DLD1 (cell line): ENCODE results near the gene FASTK.

Experiments used
- in situ Hi-C: cut with HindIII; loops from 2 replicates; pipeline ENCODE4 v1.10.0; 2017; ENCODE audit warnings: low sequenced_read_pairs

Gene FASTK

DNA sequence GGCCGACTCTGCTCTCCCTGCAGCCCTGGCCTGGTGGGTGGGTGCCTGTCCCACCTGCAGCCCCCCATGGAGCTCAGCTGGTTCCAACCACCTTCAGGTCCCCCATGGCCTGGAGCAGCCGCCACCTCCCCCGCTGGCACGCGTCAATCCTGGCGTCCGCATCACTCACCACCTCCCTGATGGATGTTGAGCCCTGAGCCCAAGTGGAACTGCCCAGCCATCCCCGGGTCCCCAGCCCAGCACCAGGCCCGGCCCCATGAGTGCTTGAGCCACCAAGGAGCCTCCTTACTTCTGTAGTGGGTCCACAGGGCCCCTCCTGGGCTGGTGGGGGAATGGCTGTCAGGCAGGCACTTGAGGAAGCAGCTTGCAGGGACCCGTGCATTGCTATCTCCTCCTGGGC, 20.3 kb upstream of the FASTK start:
- in situ Hi-C loops, result no loop called here

DNA sequence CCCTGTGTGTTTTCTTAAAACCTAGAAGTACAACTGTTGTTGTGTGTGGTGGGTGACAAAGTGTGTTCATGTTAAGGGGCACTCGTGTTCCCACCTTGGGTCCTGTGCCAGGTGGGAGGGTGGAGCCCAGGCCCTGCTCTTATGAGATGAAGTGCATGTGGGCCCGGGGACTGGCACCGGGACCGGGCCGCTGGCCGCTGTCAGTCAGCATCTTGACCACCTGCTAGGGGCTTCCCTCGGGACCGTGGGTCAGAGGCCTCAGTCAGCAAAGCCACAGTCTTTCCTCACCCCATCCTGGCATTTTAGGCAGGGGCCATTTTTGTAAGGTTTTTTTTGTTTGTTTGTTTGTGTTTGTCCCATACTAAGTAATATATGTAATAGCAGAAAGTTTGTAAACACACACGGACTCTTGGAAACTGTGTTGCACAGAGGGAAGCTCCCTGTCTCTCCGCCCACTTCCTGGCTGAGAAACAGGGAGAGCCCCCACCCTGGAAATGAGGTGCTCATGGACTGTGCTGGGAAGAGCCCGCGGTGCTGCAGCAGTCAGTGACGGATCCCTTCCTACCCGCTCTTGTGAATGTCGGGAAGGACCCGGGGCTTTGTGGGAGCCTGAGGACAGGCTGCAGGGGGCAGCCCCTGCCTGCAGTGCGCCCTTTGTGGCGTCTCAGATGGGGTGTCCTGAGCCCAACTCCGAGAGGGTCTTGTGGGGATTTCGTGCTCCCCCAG, 19.0 kb upstream of the FASTK start:
- in situ Hi-C loops, result no loop called here

GRCh38 chr7:151095828-151096475, 15.3 kb upstream of the FASTK start:
- in situ Hi-C loops, result no loop called here

DNA sequence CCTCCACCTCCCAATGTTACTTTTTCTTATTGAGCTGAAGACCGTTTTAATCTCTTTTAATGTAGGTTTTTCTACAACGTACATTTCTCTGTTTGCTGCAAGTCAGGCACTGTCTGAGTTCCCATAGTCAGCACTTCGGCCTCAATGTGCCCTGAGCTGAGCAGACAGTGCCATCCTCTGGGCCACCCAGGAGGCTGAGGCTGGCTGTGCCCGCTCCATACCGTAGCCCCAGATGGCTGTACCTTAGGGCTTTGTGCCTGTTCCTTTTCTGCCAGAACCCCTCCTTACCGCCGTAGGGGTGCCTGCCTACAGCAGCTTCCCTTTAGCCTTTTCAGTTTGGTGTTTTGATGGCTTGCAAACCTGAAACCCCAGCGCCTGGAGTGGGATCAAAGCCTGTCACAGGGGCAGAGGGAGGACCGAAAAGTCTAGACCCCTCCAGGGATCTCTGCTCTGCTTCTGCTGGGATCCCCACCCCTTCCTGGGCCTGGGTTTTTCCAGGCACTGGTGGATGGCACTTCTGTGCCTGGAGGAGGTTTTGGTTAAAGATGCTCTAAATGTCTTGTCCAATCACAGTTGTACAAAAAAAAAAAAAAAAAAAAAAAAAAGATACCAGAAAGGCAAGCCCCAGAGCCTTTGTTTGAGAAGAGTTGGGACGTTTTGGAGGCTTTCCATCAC, 14.7 kb upstream of the FASTK start:
- in situ Hi-C loops, result no loop called here

- in situ Hi-C loops, result no loop called here
These were observed 14.1 kb upstream of the FASTK start for GRCh38 chr7:151094675-151095074.

GRCh38 chr7:151093748-151094147, 13.1 kb upstream of the FASTK start:
- in situ Hi-C loops, result no loop called here

GRCh38 chr7:151091988-151092387, 11.4 kb upstream of the FASTK start:
- in situ Hi-C loops, result no loop called here

DNA sequence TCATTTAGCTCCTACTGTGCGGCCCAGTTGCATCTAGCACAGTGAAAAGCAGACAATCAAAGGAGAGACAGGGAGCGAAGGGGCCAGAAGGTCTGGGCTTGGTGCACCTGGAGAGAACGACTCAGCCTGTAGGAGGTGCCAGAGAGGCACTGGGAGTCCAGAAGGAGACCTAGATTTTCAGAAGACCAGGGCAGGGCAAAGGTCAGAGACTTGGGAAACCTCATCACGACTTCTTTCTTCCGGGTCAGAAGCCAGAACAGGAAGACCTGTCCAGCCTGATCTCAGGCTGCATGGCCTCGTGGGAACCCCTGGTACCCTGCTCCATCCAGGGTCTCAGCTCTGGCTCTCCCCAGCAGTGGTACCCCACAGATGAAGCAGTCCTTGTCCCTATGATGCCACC, 10.8 kb upstream of the FASTK start:
- in situ Hi-C loops, result no loop called here

DNA sequence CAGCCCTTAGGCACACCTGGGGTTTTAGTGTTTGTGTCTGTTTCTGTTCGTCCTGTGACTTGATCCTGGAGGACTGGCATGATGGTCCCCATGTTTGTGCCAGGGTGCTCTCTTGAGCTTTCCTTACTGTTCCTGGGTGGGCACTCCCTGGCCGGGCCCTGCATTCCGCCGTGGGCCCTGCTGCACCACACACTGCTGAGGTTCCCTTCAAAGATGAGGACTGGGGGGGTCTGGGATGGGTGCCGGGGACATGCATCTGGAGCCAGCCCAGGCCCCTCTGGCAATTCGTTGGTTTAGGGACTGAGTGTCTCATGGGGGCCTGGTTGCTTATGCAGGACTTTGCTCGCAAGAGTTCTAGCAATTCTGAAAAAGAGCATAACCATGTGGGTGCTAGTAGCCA, 10.4 kb upstream of the FASTK start:
- in situ Hi-C loops, result no loop called here

DNA sequence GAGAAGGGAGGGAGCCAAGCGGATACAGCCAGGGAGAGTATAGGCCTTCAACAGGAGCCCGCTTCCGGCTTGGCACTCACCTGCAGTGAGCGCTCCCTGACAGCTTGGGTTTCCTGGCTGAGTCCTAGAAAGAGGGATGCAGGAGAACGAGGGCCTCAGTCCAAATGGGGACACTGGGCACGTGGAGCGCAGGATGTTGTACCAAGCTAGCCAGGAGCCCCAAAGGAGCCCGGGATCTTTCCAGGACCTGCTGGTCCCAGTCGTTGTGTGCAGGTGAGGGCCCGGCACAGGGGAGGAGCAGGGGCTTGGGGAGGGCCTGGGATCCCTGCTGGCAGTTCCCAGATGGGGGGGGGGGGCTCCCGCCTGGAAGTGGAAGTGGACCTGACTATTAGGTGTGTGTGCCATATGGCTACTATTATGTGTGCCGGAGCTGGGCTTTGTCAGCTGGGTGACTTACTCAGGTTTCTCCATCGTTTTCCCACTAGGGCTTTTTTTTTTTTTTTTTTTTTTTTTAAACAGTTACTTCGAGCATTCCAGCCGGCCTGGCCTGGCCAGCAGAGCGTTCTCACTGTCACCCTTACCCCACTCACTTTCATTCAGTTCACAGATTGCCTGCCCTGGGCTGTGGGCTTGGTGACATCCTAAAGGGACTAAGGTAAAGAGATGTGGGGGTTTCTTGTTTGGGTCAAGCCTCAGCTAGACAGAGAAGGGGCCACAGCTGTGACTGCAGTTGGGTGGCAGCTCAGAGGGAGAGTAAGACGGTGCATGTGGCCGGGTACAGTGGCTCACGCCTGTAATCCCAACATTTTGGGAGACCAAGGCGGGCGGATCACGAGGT, 9.5 kb upstream of the FASTK start:
- in situ Hi-C loops, result no loop called here

GRCh38 chr7:151088856-151089699, 8.5 kb upstream of the FASTK start:
- in situ Hi-C loops, result no loop called here

DNA sequence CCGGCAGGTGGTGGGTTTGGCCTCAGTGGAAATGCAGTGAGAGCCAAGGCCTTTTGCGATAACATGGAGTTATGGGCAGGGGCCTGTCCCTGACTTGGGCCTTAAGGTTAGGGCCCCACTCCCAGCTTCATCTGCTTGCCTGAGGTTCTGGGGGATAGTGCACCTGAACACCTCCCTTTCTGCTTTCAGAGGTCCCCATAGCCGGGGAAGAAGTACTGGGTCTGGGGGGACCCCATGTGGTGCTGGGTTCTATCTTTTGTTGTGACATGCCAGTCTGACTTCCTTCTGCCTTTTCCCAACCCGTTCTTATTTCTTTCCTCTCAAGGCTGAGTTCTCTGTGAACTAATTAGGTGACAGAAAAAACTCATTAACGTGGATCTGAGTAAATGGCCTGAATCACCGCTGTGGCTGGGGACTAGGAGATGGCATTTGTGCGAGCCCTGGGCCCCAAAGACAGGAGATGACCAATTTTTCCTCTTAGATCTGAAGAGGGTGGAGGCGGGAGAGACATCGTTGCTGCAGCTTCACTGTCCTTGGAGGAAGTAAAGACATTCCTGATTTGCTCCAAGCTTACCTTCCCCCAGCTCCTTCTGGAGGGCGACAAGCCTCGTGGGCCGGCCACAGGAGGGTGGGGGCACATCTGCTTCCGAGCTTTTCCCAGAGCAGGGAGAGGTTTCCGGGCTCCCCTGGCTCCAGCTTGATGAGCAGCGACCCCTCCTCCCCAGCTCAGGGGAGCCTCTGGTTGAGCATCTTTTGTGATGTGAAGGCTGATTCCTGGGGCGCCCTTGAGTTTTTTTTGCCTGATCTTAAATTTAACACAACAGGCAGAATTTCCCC, 7.6 kb upstream of the FASTK start:
- in situ Hi-C loops, result no loop called here

DNA sequence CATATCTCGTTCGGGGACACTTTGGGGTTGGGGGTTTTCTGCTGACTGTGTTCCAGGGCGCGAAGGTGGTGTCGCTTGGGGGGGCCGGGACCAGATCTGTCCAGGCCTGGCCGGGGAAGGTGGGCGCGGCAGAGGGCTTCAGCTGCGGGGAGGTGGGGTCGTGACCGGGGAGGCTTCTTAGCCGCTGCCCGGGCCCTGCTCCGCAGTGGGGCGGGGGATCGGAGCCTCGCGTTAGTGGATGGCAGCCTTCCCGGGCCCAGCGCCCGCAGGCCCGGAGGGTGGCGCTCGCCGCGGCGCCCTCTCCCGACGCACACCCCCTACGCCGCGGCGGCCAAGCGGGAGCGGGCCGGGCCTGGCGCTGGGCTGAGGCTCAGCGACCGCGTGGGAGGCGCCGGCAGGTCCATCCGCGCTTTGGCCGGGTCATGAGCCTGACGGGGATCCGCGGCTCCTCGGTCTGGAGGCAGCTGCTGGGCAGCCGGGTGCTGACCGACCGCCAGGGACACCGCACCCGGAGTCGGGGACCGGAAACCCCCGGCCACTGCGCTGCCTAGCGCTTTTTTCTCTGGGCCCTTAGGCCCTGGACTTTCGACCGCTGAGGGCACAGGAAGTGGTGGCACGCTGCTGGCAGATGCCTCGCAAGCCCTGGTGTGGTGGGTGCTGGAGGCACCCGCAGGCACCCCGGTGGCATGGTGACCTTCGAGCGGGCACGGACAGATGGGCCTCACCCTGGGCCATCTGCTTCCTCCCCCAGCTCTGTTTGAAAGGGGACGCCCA, 6.8 kb upstream of the FASTK start:
- in situ Hi-C loops, result no loop called here

GRCh38 chr7:151086802-151087244, 6.2 kb upstream of the FASTK start:
- in situ Hi-C loops, result no loop called here

DNA sequence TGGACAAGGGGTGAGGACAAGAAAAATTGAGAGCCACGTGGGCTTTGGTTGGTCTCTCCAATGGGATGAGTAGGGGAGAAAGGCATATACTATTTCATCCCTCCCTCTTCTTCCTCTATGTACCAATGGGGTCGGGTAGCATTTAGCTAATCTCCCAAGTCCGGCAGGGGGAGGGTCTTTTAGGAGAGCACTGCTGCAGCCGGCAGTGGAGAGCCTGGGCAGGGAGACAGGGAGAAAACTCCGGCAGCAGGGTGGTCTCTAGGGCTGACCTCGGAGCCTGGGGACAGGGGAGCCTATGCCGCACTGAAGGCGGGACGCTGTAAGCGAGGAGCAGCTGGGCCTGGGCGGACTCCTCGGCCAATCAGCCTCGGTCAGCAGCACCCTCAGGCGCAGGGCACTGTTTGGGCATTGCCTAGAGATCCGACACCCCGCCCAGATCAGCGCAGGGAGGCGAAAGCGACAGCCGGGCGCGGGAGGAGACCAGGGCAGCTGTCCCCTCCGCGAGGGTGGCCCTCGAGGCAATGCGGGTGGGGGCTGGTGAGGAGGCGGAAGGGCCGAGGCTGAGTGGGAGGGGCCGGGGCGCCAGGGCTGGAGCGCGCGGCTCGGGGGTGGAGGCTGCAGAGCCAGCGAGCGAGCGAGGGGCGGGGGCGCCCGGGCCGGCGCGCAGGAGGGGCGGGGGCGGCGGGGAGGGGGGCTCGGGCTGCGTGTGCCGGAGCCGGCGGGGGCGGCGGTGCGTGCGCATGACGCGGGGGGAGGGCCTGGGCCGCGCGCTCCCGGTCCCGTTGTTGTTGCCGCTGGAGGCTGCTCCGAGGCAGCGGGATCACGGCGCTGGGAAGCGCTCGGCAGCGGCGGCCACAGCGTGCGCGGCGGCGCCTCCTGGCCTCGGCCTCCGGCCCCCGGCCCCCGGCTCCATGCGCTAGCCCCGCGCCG, 5.3 kb upstream of the FASTK start, which contains the start of gene AGAP3:
AGAP3 (plus strand) TSS at position 785 of the 930 bp plus-strand sequence. CDS start 267 bp downstream, outside the sequence.
- in situ Hi-C loops, result no loop called here

GRCh38 chr7:151085329-151085690, 4.7 kb upstream of the FASTK start:
- in situ Hi-C loops, result no loop called here

GRCh38 chr7:151083824-151084160, 3.2 kb upstream of the FASTK start:
- in situ Hi-C loops, result no loop called here
